GM12878 (cell line): ENCODE measurements around the gene CBARP.

Experiments used
- ATF3 ChIP-seq: IDR thresholded peaks from 2 replicates; pipeline ENCODE4 v1.6.1; 2011; ENCODE audit warnings: low read depth, mild to moderate bottlenecking, low read length, moderate library complexity, borderline replicate concordance; ENCODE audit errors: extremely low read depth
- CHD4 ChIP-seq: fragments of 200-600 bp; sonication (generic); IDR thresholded peaks from 2 replicates; pipeline ENCODE4 v1.6.1; 2016; ENCODE audit warnings: mild to moderate bottlenecking
- CTCF ChIP-seq, 3 experiments: IDR thresholded peaks in 2 of 3; conservative IDR thresholded peaks in 1 of 3; 2 replicates each; pipeline ENCODE4 v1.5.1; 2011; ENCODE audit warnings: low read depth in 3 of 3, low read length in 3 of 3, mild to moderate bottlenecking in 3 of 3, control low read depth in 2 of 3, moderate library complexity in 2 of 3, inconsistent platforms in 1 of 3, mixed read lengths in 1 of 3; ENCODE audit not compliant: control insufficient read depth in 2 of 3, insufficient read depth in 1 of 3; ENCODE audit errors: extremely low read depth in 1 of 3
- EZH2 ChIP-seq: IDR thresholded peaks from 2 replicates; pipeline ENCODE4 v1.6.1; 2012; ENCODE audit warnings: low read depth, mild to moderate bottlenecking, control low read depth, inconsistent platforms, low read length, borderline replicate concordance; ENCODE audit not compliant: control insufficient read depth
- FOS ChIP-seq: IDR thresholded peaks from 3 replicates; pipeline ENCODE4 v1.6.1; 2011; ENCODE audit warnings: borderline replicate concordance; ENCODE audit not compliant: insufficient read length; ENCODE audit errors: extremely low read depth
- MAX ChIP-seq: IDR thresholded peaks from 2 replicates; pipeline ENCODE4 v1.6.1; 2012; ENCODE audit warnings: low read depth, low read length, improper control_type of control experiment
- PBX3 ChIP-seq: IDR thresholded peaks from 2 replicates; pipeline ENCODE4 v1.6.1; 2011; ENCODE audit warnings: mild to moderate bottlenecking, low read depth, low read length, moderate library complexity; ENCODE audit not compliant: insufficient replicate concordance
- POLR2A ChIP-seq: IDR thresholded peaks from 2 replicates; pipeline ENCODE4 v1.6.1; 2011; ENCODE audit warnings: low read depth, mild to moderate bottlenecking, low read length
- POLR2AphosphoS5 ChIP-seq: IDR thresholded peaks from 2 replicates; pipeline ENCODE4 v1.6.1; 2011; ENCODE audit warnings: mild to moderate bottlenecking, low read length, inconsistent platforms
- RCOR1 ChIP-seq: conservative IDR thresholded peaks from 2 replicates; pipeline ENCODE4 v1.6.1; 2012; ENCODE audit warnings: low read depth, low read length, improper control_type of control experiment
- SMC3 ChIP-seq: IDR thresholded peaks from 2 replicates; pipeline ENCODE4 v1.6.1; 2011; ENCODE audit warnings: low read length, improper control_type of control experiment, borderline replicate concordance
- SRF ChIP-seq, 2 experiments: IDR thresholded peaks; 2 replicates each; pipeline ENCODE4 v1.6.1; 2011; ENCODE audit warnings: low read depth in 2 of 2, low read length in 2 of 2, mild to moderate bottlenecking in 1 of 2, moderate library complexity in 1 of 2

GRCh38 chr19:1252821-1253513, 15.2 kb upstream of the CBARP start:
- TF ChIP-seq MAX (no peak; the same call in 1 of the 2 replicates), ATF3 (no peak), EZH2 (no peak), POLR2A (no peak; the same call in none of the 2 replicates), CTCF (IDR thresholded peaks at IDR 0.05 in 2 of 3, conservative IDR thresholded peaks at IDR 0.05 in 1 of 3; ENCODE audit: control insufficient read depth in 2 of 3, extremely low read depth in 1 of 3, insufficient read depth in 1 of 3, low read depth in 3 of 3, low read length in 3 of 3) (no peak), SMC3 (no peak), PBX3 (no peak), SRF (IDR thresholded peaks at IDR 0.05; ENCODE audit: low read depth in 2 of 2, low read length in 2 of 2) (no peak), FOS (no peak), CHD4 (no peak), POLR2AphosphoS5 (no peak), RCOR1 (no peak)
